ENCODE measurements around the gene LEFTY2. TPM values are rescaled to one million over a fixed set of nuclear protein-coding genes. Genes with fewer than 3 reads are reported as not detected.

LEFTY2 gene
- total and polyA plus RNA-seq, 2 donors (not counting 1 experiment from before 2014, with no cell fraction given): 0.21 TPM; not detected in 1

- Mint-ChIP-seq H3K27ac (no peak overlapping the region), H3K9me3 (ENCODE audit: insufficient read depth) (no peaks in the 10 kb centered on the region), H3K4me3 (no peak overlapping the region), H3K4me1 (peaks cover 14% of the 10 kb centered on the region), H3K27me3 (no peaks in the 10 kb centered on the region)
- Histone ChIP-seq H3K4me3 (ENCODE audit: control extremely low read depth in 1 of 5, extremely low read depth in 1 of 5, insufficient read depth in 1 of 5, low read depth in 2 of 5, low read length in 4 of 5) (no peak overlapping the region), H3K27ac (ENCODE audit: low read length in 2 of 2) (no peak overlapping the region), H3K9me3 (ENCODE audit: control extremely low read depth in 1 of 3, control insufficient read depth in 2 of 3, insufficient read depth in 1 of 3, low read length in 2 of 3) (no peaks in the 10 kb centered on the region), H3K9ac (ENCODE audit: low read length) (no peak overlapping the region), H3K4me1 (ENCODE audit: control insufficient read depth in 2 of 2, insufficient read depth in 2 of 2, low read length in 2 of 2) (peaks cover 9 to 15% of the 10 kb centered on the region in 2 donors), H4K20me1 (ENCODE audit: control insufficient read depth, insufficient read depth, low read length, poor library complexity, severe bottlenecking) (peaks cover 23% of the 10 kb centered on the region), H3K79me2 (ENCODE audit: control insufficient read depth, insufficient read depth, low read length) (peaks cover 25% of the 10 kb centered on the region), H2AFZ (ENCODE audit: insufficient read depth, low read depth, low read length, poor library complexity, severe bottlenecking) (no peak overlapping the region), H3K36me3 (replicated peaks in 1 of 2; ENCODE audit: control extremely low read depth in 1 of 2, control insufficient read depth in 1 of 2, extremely low read depth in 1 of 2, insufficient read depth in 2 of 2, low read length in 1 of 2) (peaks cover 12 to 60% of the 10 kb centered on the region in 2 experiments), H3K4me2 (replicated peaks; ENCODE audit: low read depth, low read length, poor library complexity, severe bottlenecking) (no peak overlapping the region), H3K27me3 (replicated peaks in 1 of 4; ENCODE audit: control extremely low read depth in 1 of 4, control insufficient read depth in 3 of 4, insufficient read depth in 4 of 4, low read length in 3 of 4) (no peaks in the 10 kb centered on the region)
- TF ChIP-seq CTCF (IDR thresholded peaks at IDR 0.05) (no peak), EZH2 (IDR thresholded peaks at IDR 0.05; ENCODE audit: borderline replicate concordance, insufficient read depth, low read depth, low read length, poor library complexity, severe bottlenecking) (no peak)
- intact Hi-C loops (cut with micrococcal nuclease): loop anchor here (10.0 kb wide), 1 partner anchor 363 kb away; no protein-coding TSS in a partner anchor
- ATAC-seq (ENCODE audit: low read depth): no peak
- ChIA-PET POLR2A (interaction anchor here (0.6 kb wide), 1 partner anchor 33 kb away, joined by 5 read pairs; no protein-coding TSS in a partner anchor), CTCF (interaction anchor here (0.6 kb wide), 1 partner anchor 31 kb away, joined by 5 read pairs; no protein-coding TSS in a partner anchor)
- WGBS (ENCODE audit: insufficient coverage): 100% methylated on average over 3 of the region's 4 CpGs
- no peak for DNase-seq
Observed at GRCh38 chr1:225918280-225918679, 22.7 kb downstream of the LEFTY2 start.

GRCh38 chr1:225917536-225917935, 23.5 kb downstream of the LEFTY2 start:
- Histone ChIP-seq H3K9ac (ENCODE audit: low read length) (no peak overlapping the region), H3K27me3 (replicated peaks in 1 of 4; ENCODE audit: control extremely low read depth in 1 of 4, control insufficient read depth in 3 of 4, insufficient read depth in 4 of 4, low read length in 3 of 4) (no peaks in the 10 kb centered on the region), H3K79me2 (ENCODE audit: control insufficient read depth, insufficient read depth, low read length) (peaks cover 17% of the 10 kb centered on the region), H3K4me1 (ENCODE audit: control insufficient read depth in 2 of 2, insufficient read depth in 2 of 2, low read length in 2 of 2) (peaks cover 1 to 7% of the 10 kb centered on the region in 2 donors), H2AFZ (ENCODE audit: insufficient read depth, low read depth, low read length, poor library complexity, severe bottlenecking) (no peak overlapping the region), H3K4me2 (replicated peaks; ENCODE audit: low read depth, low read length, poor library complexity, severe bottlenecking) (no peak overlapping the region), H4K20me1 (ENCODE audit: control insufficient read depth, insufficient read depth, low read length, poor library complexity, severe bottlenecking) (peaks cover 22% of the 10 kb centered on the region), H3K27ac (ENCODE audit: low read length in 2 of 2) (no peak overlapping the region), H3K4me3 (ENCODE audit: control extremely low read depth in 1 of 5, extremely low read depth in 1 of 5, insufficient read depth in 1 of 5, low read depth in 2 of 5, low read length in 4 of 5) (no peak overlapping the region), H3K9me3 (ENCODE audit: control extremely low read depth in 1 of 3, control insufficient read depth in 2 of 3, insufficient read depth in 1 of 3, low read length in 2 of 3) (no peaks in the 10 kb centered on the region), H3K36me3 (replicated peaks in 1 of 2; ENCODE audit: control extremely low read depth in 1 of 2, control insufficient read depth in 1 of 2, extremely low read depth in 1 of 2, insufficient read depth in 2 of 2, low read length in 1 of 2) (peaks cover 12 to 56% of the 10 kb centered on the region in 2 experiments)
- no peaks in the 10 kb centered on the region for H3K27me3 Mint-ChIP-seq
- H3K4me3 Mint-ChIP-seq: no peak overlapping the region
- no peaks in the 10 kb centered on the region for H3K9me3 Mint-ChIP-seq (ENCODE audit: insufficient read depth)
- no peak for DNase-seq
- WGBS (ENCODE audit: insufficient coverage): no CpG with 5 or more reads among the region's 5 CpGs
- intact Hi-C loops (cut with micrococcal nuclease): loop anchor here (10.0 kb wide), 1 partner anchor 363 kb away; no protein-coding TSS in a partner anchor
- CTCF ChIA-PET: interaction anchor here (1.1 kb wide), 2 partner anchors 39 to 443 kb away, joined by 3 read pairs; no protein-coding TSS in a partner anchor
- H3K27ac Mint-ChIP-seq: peak overlapping the region; percentile 39
- H3K4me1 Mint-ChIP-seq: peaks cover 6% of the 10 kb centered on the region
- ATAC-seq (ENCODE audit: low read depth): no peak
- POLR2A ChIA-PET: no interaction called here
- no peak for TF ChIP-seq CTCF (IDR thresholded peaks at IDR 0.05)
- TF ChIP-seq EZH2 (IDR thresholded peaks at IDR 0.05; ENCODE audit: borderline replicate concordance, insufficient read depth, low read depth, low read length, poor library complexity, severe bottlenecking): no peak
